Heart left ventricle (tissue), 13 donors: ENCODE results near the gene RAD51B.

Experiments
- POLR2A ChIP-seq, 2 donors: fragments of 450-650 bp; IDR thresholded peaks; one replicate each; pipeline ENCODE4 v1.6.1; 2017; ENCODE audit warnings: antibody characterized with exemption in 2 of 2, mild to moderate bottlenecking in 2 of 2, moderate library complexity in 2 of 2
- TF ChIP-seq, protein P1 (sequence below), 12 donors: fragments of 200-600 bp; sonication (generic) in 4 of 12; IDR thresholded peaks; one replicate each; pipeline versions ENCODE4 v1.5.0 to v1.8.0; 2018 to 2022; ENCODE audit warnings: antibody characterized with exemption in 12 of 12, mild to moderate bottlenecking in 5 of 12
- donor health status: ischemic (EF 13 %, LVEDD 7.1; RV severe dilation, severe dysfunction).
- donor health status: DM: no; HTN: yes; CAD: no.
- donor health status: DM: no; HTN: no; CAD: no.
- donor health status: ischemic (EF 25% LVEDD 6.9; RV normal size, moderate dysfunction).
- donor health status: ischemic (EF 25% LVEDD 5.7; RV mildly dilated, moderate dysfunction).
- donor health status: ischemic (EF 35%, LVEDD 5.7; RV mildly dilated, moderate dysfunction).
- donor health status: nonischemic (EF 11% LVEDD 7.7; RV severe dilation, severe dysfunction).
- donor health status: DM: yes; HTN: yes; CAD: no.
- donor health status: PGD.
- donor health status: ischemic (EF 29% LVEDD 5.4; RV normal size, mild dysfunction).
- donor health status: nonischemic (EF 23%, LVEDD 6.1; RV moderate dilation, normal function).

DNA sequence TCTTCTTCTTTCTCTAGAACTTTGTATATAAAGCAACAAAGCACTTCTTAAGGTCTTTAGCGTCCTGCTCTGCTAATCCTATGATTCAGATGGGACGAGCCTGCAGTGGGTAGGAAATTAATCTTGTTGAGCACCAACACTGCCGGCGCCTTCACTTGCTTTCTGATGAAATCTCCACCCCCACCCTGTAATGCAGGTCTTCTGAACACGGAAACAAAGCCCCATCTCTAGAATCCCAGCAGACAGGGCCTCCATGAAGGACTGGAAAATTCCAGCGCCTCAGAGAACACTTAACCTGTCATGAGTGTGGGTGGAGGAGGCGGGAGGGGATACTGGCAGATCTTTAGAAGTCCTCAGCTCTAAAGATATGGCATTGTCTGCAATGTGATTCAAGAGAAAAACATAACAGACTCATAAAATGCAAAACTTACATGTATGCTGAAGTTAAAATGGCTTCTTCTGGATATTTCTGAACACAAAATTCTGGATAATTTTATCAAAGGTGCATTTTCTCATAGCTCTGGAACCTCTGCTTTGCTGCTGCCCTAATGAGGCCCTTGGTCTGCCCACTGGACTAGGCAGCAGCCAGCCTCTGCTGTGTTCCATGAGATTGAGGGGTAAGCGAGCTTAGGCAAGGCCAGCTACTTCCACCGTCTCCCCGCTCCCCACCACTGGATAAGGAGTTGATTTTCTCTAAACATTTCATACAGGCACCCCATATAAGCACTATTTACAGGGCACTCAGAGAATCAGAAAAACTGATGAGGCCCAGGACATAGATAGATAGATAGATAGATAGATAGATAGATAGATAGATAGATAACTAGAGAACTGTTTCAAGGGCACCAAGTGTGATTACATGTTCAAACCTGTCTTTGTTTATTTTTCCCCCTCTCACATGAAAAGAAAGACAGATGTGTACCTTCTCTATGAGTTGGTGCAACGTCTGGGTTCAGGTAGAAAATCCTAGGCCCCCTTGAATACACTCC lies 930.2 kb downstream of the RAD51B start:
- TF ChIP-seq, protein P1, sequence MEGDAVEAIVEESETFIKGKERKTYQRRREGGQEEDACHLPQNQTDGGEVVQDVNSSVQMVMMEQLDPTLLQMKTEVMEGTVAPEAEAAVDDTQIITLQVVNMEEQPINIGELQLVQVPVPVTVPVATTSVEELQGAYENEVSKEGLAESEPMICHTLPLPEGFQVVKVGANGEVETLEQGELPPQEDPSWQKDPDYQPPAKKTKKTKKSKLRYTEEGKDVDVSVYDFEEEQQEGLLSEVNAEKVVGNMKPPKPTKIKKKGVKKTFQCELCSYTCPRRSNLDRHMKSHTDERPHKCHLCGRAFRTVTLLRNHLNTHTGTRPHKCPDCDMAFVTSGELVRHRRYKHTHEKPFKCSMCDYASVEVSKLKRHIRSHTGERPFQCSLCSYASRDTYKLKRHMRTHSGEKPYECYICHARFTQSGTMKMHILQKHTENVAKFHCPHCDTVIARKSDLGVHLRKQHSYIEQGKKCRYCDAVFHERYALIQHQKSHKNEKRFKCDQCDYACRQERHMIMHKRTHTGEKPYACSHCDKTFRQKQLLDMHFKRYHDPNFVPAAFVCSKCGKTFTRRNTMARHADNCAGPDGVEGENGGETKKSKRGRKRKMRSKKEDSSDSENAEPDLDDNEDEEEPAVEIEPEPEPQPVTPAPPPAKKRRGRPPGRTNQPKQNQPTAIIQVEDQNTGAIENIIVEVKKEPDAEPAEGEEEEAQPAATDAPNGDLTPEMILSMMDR (IDR thresholded peaks at IDR 0.05): no peak
- no peak for TF ChIP-seq POLR2A (IDR thresholded peaks at IDR 0.05)
